Measurements from ENCODE around the gene LRIG2. TPM values are rescaled to one million over a fixed set of nuclear protein-coding genes. Genes with fewer than 3 reads are reported as not detected.

The LRIG2 gene
- total RNA-seq, 1 experiment from 2014 or later = 22.5 TPM

DNA sequence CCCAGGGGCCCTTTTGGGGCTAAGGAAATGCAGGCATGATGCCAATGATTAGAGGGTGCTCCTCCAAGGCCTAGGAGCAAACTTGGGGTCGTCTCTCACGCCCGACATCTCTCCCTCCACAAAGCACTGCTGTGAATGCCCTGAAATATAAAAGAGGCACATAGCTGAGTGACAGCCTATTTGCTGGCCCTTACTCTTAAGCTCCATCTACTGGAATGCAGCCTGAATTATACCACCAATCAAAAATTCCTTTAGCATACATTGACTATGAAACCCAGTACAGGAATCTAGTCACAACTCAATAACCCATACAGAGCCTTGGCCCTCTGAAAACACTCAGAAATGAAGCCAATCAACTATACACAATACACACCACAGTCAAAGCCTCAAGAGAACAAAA lies 105.5 kb downstream of the LRIG2 start:
- ATAC-seq (no peak), DNase-seq (ENCODE audit: low spot score) (no peak)
- Mint-ChIP-seq H3K9me3 (peaks cover 26% of the 10 kb centered on the region), H3K27ac (no peak overlapping the region), H3K27me3 (ENCODE audit: low read depth) (0 out of 2 replicates have a peak, but pooled peaks cover 3% of the 10 kb centered on the region), H3K4me3 (no peak overlapping the region), H3K36me3 (peaks cover 8% of the 10 kb centered on the region), H3K4me1 (no peaks in the 10 kb centered on the region)
- POLR2A ChIA-PET = interaction anchor here (0.6 kb wide), 1 partner anchor 9 kb away, joined by 3 read pairs; no protein-coding TSS in a partner anchor
- TF ChIP-seq GTF2I (CRISPR knock-in tag; conservative IDR thresholded peaks at IDR 0.05) (no peak), ZNF423 (CRISPR knock-in tag; IDR thresholded peaks at IDR 0.05) (no peak), ZNF671 (CRISPR knock-in tag; IDR thresholded peaks at IDR 0.05) (no peak), OVOL2 (CRISPR knock-in tag; IDR thresholded peaks at IDR 0.05; ENCODE audit: borderline replicate concordance) (no peak), ZNF416 (CRISPR knock-in tag; IDR thresholded peaks at IDR 0.05) (no peak), ZNF138 (CRISPR knock-in tag; conservative IDR thresholded peaks at IDR 0.05) (no peak)
- CTCF ChIA-PET = interaction anchor here (1.0 to 1.7 kb wide), 4 partner anchors 10 to 460 kb away, joined by 3 to 6 read pairs (median 4); a partner anchor contains a TSS

Other genes starting within 250 kb of the LRIG2 start
- 328 to 381 TPM (median 374 TPM) in 3 replicates for gene SLC16A1, start 117.0 kb upstream of the LRIG2 start, total RNA-seq (2021)

All from WTC11 (cell line).